Posterior vena cava (tissue), 2 donors: ENCODE measurements around the gene CLTA. TPM values are rescaled to one million over a fixed set of nuclear protein-coding genes. Genes with fewer than 3 reads are reported as not detected.
A peak's percentile ranks its signal among the peaks of the same experiment; 100 is the strongest.
"Not testable (repeated sequence)": the region's sequence is repeated elsewhere in the genome, so short reads cannot be mapped to it uniquely, and the experiment has no call there.

Experiments used
- DNase-seq: peaks from one replicate; pipeline ENCODE4 v3.0.0-alpha.2; 2020; ENCODE audit warnings: low spot score
- intact Hi-C, 2 donors: fragments of 100-400 bp; cut with DNase I; formaldehyde crosslinking; loops; one replicate each; pipeline versions ENCODE4 v1.14.1 to v1.14.2; 2022 to 2023
- total RNA-seq, 2 donors: library from RNA; stranded (reverse); fragmentation: NEBNext Ultra II Directional; extraction: Animal tissue kit (Norgen Biotek cat#: 25700); gene quantifications; one replicate each; pipeline ENCODE4 v1.2.1, GENCODE V29; 2021
- donor health status: DM: yes; HTN: yes; CAD: no.
- donor health status: DM: yes; HTN: yes; CAD: no.

Gene CLTA
- total RNA-seq, 2 donors from 2014 or later, result 109 to 135 TPM

GRCh38 chr9:36154331-36154952, 36.3 kb upstream of the CLTA start:
- intact Hi-C loops, result no loop called here
- DNase-seq, result no peak

DNA sequence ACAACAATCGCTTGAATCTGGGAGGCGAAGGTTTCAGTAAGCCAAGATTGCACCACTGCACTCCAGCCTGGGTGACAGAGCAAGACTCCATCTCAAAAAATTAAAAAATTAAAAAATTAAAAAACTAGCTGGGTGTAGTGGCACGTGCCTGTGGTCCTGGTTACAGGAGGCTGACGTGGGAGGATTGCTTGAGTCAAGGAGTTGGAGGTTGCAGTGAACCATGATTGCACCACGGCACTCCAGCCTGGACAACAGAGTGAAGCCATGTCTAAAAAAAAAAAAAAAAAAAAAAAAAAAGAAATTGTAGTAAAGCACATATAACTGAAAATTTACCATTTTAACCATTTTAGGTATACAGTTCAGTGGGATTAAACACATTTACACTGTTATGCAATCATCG, 34.6 kb upstream of the CLTA start:
- intact Hi-C loops, result no loop called here

DNA sequence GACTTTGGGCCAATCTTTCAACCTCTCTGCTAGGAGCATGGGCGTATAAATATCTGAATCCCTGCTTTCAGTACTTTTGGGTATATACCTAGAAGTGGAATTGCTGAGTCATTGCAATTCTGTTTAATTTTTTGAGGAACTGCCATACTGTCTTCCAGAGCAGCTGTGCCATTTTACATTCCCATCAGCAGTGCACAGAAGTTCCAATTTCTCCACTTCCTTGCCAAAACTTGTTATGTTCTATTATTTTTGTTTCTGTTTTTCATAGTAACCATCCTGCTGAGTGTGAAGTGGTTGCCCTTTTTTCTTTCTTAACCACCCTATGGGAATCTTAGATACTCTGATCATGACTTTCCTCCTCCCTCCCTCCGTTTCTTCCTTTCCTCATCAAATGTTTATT, 32.6 kb upstream of the CLTA start:
- DNase-seq, result no peak
- intact Hi-C loops, result no loop called here

More for the DNA sequence above, 34.6 kb upstream of the CLTA start:
- no peak for DNase-seq

- intact Hi-C loops, result no loop called here
- no peak for DNase-seq
Measured at GRCh38 chr9:36158917-36159316, 31.8 kb upstream of the CLTA start.

GRCh38 chr9:36159509-36159908, 31.2 kb upstream of the CLTA start:
- DNase-seq, intact Hi-C loops: not testable (repeated sequence)

DNA sequence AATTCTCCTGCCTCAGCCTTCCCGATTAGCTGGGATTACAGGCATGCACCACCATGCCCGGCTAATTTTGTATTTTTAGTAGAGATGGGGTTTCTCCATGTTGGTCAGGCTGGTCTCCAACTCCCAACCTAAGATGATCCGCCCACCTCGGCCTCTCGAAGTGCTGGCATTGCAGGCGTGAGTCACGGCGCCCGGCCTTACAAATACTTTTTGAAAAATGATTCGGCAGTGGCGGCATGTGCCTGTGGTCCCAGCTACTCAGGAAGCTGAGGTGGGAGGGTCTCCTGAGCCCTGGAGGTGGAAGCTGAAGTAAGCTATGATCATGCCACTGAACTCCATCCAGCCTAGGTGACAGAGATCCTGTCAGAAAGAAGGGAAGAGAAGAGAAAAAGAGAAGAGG, 30.6 kb upstream of the CLTA start:
- not testable (repeated sequence) for DNase-seq
- intact Hi-C loops, result loop anchor here (10.0 kb wide), 2 partner anchors 125 to 255 kb away; partner anchors contain the start of genes HRCT1 (in 1 of the 2), RECK (in 1 of the 2) and SPAAR (in 1 of the 2)

GRCh38 chr9:36161187-36161586, 29.5 kb upstream of the CLTA start:
- no peak for DNase-seq
- intact Hi-C loops, result loop anchor here (10.0 kb wide), 2 partner anchors 126 to 256 kb away; partner anchors contain the start of genes HRCT1 (in 1 of the 2), RECK (in 1 of the 2) and SPAAR (in 1 of the 2)

GRCh38 chr9:36162211-36162738, 28.4 kb upstream of the CLTA start:
- DNase-seq, result no peak
- intact Hi-C loops, result loop anchor here (10.0 kb wide), 2 partner anchors 127 to 257 kb away; partner anchors contain the start of genes HRCT1 (in 1 of the 2), RECK (in 1 of the 2) and SPAAR (in 1 of the 2)

- intact Hi-C loops, result loop anchor here (10.0 kb wide), 2 partner anchors 128 to 258 kb away; partner anchors contain the start of genes HRCT1 (in 1 of the 2), RECK (in 1 of the 2) and SPAAR (in 1 of the 2)
- peak; percentile 88 for DNase-seq
Measured at GRCh38 chr9:36163049-36163785, 27.5 kb upstream of the CLTA start.

- intact Hi-C loops, result loop anchor here (10.0 kb wide), 2 partner anchors 129 to 259 kb away; partner anchors contain the start of genes HRCT1 (in 1 of the 2), RECK (in 1 of the 2) and SPAAR (in 1 of the 2)
- DNase-seq, result no peak
Measured at GRCh38 chr9:36163786-36164170, 26.9 kb upstream of the CLTA start.

GRCh38 chr9:36164372-36164771, 26.3 kb upstream of the CLTA start:
- DNase-seq, result no peak
- intact Hi-C loops, result loop anchor here (10.0 kb wide), 2 partner anchors 130 to 260 kb away; partner anchors contain the start of genes HRCT1 (in 1 of the 2), RECK (in 1 of the 2) and SPAAR (in 1 of the 2)

DNA sequence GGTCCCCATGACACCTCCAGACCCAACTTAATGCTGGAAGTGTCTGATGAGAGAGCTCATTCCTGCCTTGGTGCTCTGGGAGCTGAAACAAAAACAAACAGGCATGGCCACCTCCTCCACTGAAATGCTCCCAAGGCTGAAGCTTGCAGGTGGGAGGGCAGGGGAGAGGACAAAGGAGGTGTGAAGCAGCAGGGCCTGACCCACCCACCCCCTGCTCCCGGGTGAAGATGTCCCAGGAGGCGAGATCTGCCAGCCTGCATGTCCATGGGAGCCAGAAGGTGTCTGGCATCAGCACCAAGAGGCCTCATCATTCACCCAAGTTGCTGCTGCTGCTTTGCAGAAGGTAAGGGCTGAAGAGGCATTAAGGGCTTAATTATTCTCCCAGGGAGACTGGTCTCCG, 25.7 kb upstream of the CLTA start:
- DNase-seq, result no peak
- intact Hi-C loops, result loop anchor here (10.0 kb wide), 2 partner anchors 130 to 260 kb away; partner anchors contain the start of genes HRCT1 (in 1 of the 2), RECK (in 1 of the 2) and SPAAR (in 1 of the 2)

- intact Hi-C loops, result loop anchor here (2.0 to 10.0 kb wide), 3 partner anchors 63 to 261 kb away; partner anchors contain the start of genes HRCT1 (in 1 of the 2), RECK (in 1 of the 2) and SPAAR (in 1 of the 2)
- DNase-seq, result no peak
Measured at GRCh38 chr9:36165826-36166167, 24.9 kb upstream of the CLTA start.

GRCh38 chr9:36166168-36166927, 24.4 kb upstream of the CLTA start:
- intact Hi-C loops, result loop anchor here (2.0 to 10.0 kb wide), 3 partner anchors 64 to 262 kb away; partner anchors contain the start of genes HRCT1 (in 1 of the 2), RECK (in 1 of the 2) and SPAAR (in 1 of the 2)

DNA sequence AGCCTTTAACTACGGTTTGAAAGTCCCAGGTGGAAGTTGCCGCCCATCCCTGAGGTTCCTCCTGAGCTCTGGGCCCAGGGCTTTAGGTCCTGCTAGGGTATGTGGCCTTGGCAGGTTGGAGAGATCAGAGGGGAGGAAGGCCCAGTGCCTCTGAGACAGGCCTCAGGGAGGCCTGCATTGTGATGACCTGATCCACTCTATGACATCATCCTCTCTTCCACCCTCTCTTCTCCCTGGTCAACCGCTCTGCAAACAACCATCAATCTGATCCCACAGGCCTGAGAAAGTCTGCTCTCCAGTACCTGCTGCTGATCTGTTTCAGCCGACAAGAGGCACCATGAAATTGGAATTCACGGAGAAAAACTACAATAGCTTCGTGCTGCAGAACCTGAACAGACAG, 21.6 kb upstream of the CLTA start, which contains the start of gene CCIN:
Gene CCIN, plus strand, starts transcription at position 223 of the 400 bp plus-strand sequence. Its CDS starts 115 bp downstream, at position 338.
- no peak for DNase-seq
- intact Hi-C loops, result loop anchor here (10.0 kb wide), 2 partner anchors 134 to 264 kb away; partner anchors contain the start of genes HRCT1 (in 1 of the 2), RECK (in 1 of the 2) and SPAAR (in 1 of the 2)

More at GRCh38 chr9:36166168-36166927, 24.4 kb upstream of the CLTA start:
- peak; percentile 96 for DNase-seq

- no peak for DNase-seq
- intact Hi-C loops, result loop anchor here (10.0 kb wide), 2 partner anchors 135 to 265 kb away; partner anchors contain the start of genes HRCT1 (in 1 of the 2), RECK (in 1 of the 2) and SPAAR (in 1 of the 2)
Measured at GRCh38 chr9:36169708-36170107, 21.0 kb upstream of the CLTA start.

DNA sequence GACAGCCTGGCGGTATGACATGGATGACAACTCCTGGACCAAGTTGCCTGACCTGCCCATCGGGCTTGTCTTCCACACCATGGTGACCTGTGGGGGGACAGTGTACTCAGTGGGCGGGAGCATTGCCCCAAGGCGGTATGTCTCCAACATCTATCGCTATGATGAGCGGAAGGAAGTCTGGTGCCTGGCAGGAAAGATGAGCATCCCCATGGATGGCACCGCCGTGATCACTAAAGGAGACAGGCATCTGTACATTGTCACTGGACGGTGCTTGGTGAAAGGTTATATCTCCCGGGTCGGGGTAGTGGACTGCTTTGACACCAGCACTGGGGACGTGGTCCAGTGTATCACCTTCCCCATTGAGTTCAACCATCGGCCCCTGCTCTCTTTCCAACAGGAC, 20.2 kb upstream of the CLTA start:
- no peak for DNase-seq

GRCh38 chr9:36173861-36174260, 16.9 kb upstream of the CLTA start:
- no peak for DNase-seq
- intact Hi-C loops, result no loop called here

More for the DNA sequence above, 20.2 kb upstream of the CLTA start:
- intact Hi-C loops, result no loop called here
